Astrocyte of the cerebellum (primary cell): ENCODE data around the gene SHISA6.

Experiments used
- DNase-seq: peaks from one replicate; pipeline ENCODE4 v3.0.0-alpha.2; 2011; ENCODE audit warnings: low read depth
- H3K4me3 ChIP-seq: 2 replicates; pipeline ENCODE4 v1.5.1; 2011; ENCODE audit warnings: mild to moderate bottlenecking, low read depth, low read length, moderate library complexity
- CTCF ChIP-seq: IDR thresholded peaks from 2 replicates; pipeline ENCODE4 v1.5.1; 2012; ENCODE audit warnings: low read length, low read depth, moderate library complexity, mild to moderate bottlenecking; ENCODE audit errors: missing control alignments
- in situ Hi-C: cut with HindIII; loops from 2 replicates; pipeline ENCODE4 v1.10.0; 2017; ENCODE audit warnings: low sequenced_read_pairs

SHISA6 gene

GRCh38 chr17:11493936-11494335 is 252.9 kb downstream of the SHISA6 start:
- in situ Hi-C loops, result no loop called here
- H3K4me3 ChIP-seq, result no peak overlapping the region
- no peak for TF ChIP-seq CTCF
- no peak for DNase-seq

GRCh38 chr17:11495613-11496012 is 254.6 kb downstream of the SHISA6 start:
- TF ChIP-seq CTCF, result no peak
- H3K4me3 ChIP-seq, result no peak overlapping the region
- in situ Hi-C loops, result no loop called here
- no peak for DNase-seq

GRCh38 chr17:11499881-11500280 is 258.9 kb downstream of the SHISA6 start:
- DNase-seq, result no peak
- in situ Hi-C loops, result no loop called here
- no peak overlapping the region for H3K4me3 ChIP-seq
- no peak for TF ChIP-seq CTCF

- no peak overlapping the region for H3K4me3 ChIP-seq
- TF ChIP-seq CTCF, result no peak
- in situ Hi-C loops, result no loop called here
- no peak for DNase-seq
These were observed 262.5 kb downstream of the SHISA6 start for GRCh38 chr17:11503308-11504035.

- no peak for DNase-seq
- no peak for TF ChIP-seq CTCF
- in situ Hi-C loops, result no loop called here
- H3K4me3 ChIP-seq, result no peak overlapping the region
These were observed 265.6 kb downstream of the SHISA6 start for GRCh38 chr17:11506635-11507034.

- TF ChIP-seq CTCF, result no peak
- no peak for DNase-seq
- no peak overlapping the region for H3K4me3 ChIP-seq
- in situ Hi-C loops, result no loop called here
These were observed 270.7 kb downstream of the SHISA6 start for GRCh38 chr17:11511696-11512095.
